WTC11 (cell line): Measurements from ENCODE around the gene ARL5A. TPM values are rescaled to one million over a fixed set of nuclear protein-coding genes. Genes with fewer than 3 reads are reported as not detected.

Experiments
- ATAC-seq: fragments of 200-7000 bp; cut with Tn5 transposase; 2 replicates; pipeline ENCODE4 v1.10.0; 2021; ENCODE audit warnings: mild to moderate bottlenecking, moderate library complexity
- CTCF ChIA-PET: fragments of 300-600 bp; sonication (Branson Sonifier 250); formaldehyde crosslinking; loops from one replicate; lab custom pipeline; 2021; ENCODE audit warnings: antibody characterized with exemption; lab: Charles Lee
- POLR2A ChIA-PET: fragments of 350-600 bp; sonication (Branson Sonifier 250); formaldehyde crosslinking; loops from one replicate; lab custom pipeline; 2021; ENCODE audit warnings: antibody characterized with exemption; lab: Charles Lee
- DNase-seq: peaks from one replicate; pipeline ENCODE4 v3.0.0; 2021; ENCODE audit warnings: low spot score
- H3K27ac Mint-ChIP-seq: 2 replicates; pipeline ENCODE4 v1.8.0; 2021; ENCODE audit warnings: mixed read lengths
- H3K27me3 Mint-ChIP-seq: 2 replicates; pipeline ENCODE4 v1.8.0; 2021; ENCODE audit warnings: low read depth, mild to moderate bottlenecking, moderate library complexity, mixed read lengths
- H3K36me3 Mint-ChIP-seq: 2 replicates; pipeline ENCODE4 v1.8.0; 2021; ENCODE audit warnings: mixed read lengths
- H3K4me1 Mint-ChIP-seq: 2 replicates; pipeline ENCODE4 v1.8.0; 2022; ENCODE audit warnings: mixed read lengths
- H3K4me3 Mint-ChIP-seq: 2 replicates; pipeline ENCODE4 v1.8.0; 2021; ENCODE audit warnings: mild to moderate bottlenecking, moderate library complexity, mixed read lengths
- H3K9me3 Mint-ChIP-seq: 2 replicates; pipeline ENCODE4 v1.8.0; 2021; ENCODE audit warnings: mixed read lengths
- ATF1 ChIP-seq: sonication (generic); formaldehyde crosslinking; IDR thresholded peaks from 2 replicates; pipeline ENCODE4 v1.8.1; 2023; ENCODE audit warnings: mild to moderate bottlenecking, moderate library complexity, missing genetic modification reagents
- ETV6 ChIP-seq: sonication (generic); formaldehyde crosslinking; IDR thresholded peaks from 2 replicates; pipeline ENCODE4 v1.8.1; 2022; ENCODE audit warnings: mild to moderate bottlenecking, missing genetic modification reagents
- FOXK1 ChIP-seq: sonication (generic); formaldehyde crosslinking; IDR thresholded peaks from 2 replicates; pipeline ENCODE4 v1.8.0; 2022; ENCODE audit warnings: mild to moderate bottlenecking, moderate library complexity, missing genetic modification reagents
- MAX ChIP-seq: sonication (generic); formaldehyde crosslinking; IDR thresholded peaks from 2 replicates; pipeline ENCODE4 v1.8.0; 2022; ENCODE audit warnings: mild to moderate bottlenecking, missing genetic modification reagents
- MLX ChIP-seq: sonication (generic); formaldehyde crosslinking; IDR thresholded peaks from 2 replicates; pipeline ENCODE4 v1.8.1; 2023; ENCODE audit warnings: mild to moderate bottlenecking, missing genetic modification reagents, moderate library complexity
- MYBL2 ChIP-seq: sonication (generic); formaldehyde crosslinking; IDR thresholded peaks from 2 replicates; pipeline ENCODE4 v1.8.1; 2023; ENCODE audit warnings: mild to moderate bottlenecking, moderate library complexity, missing genetic modification reagents
- OVOL2 ChIP-seq: fragments of 250-450 bp; sonication (Bioruptor Pico); IDR thresholded peaks from 2 replicates; pipeline ENCODE4 v1.9.0; 2021; ENCODE audit warnings: mild to moderate bottlenecking, borderline replicate concordance
- STAT6 ChIP-seq: sonication (generic); formaldehyde crosslinking; conservative IDR thresholded peaks from 2 replicates; pipeline ENCODE4 v1.8.1; 2023; ENCODE audit warnings: mild to moderate bottlenecking, low read depth, missing genetic modification reagents, moderate library complexity
- ZNF219 ChIP-seq: sonication (generic); formaldehyde crosslinking; IDR thresholded peaks from 2 replicates; pipeline ENCODE4 v1.8.0; 2023; ENCODE audit warnings: missing genetic modification reagents, mild to moderate bottlenecking, borderline replicate concordance
- ZNF263 ChIP-seq: sonication (generic); formaldehyde crosslinking; IDR thresholded peaks from 2 replicates; pipeline ENCODE4 v1.8.1; 2022; ENCODE audit warnings: low read depth, mild to moderate bottlenecking, moderate library complexity, missing genetic modification reagents
- ZNF425 ChIP-seq: fragments of 250-450 bp; sonication (Bioruptor Pico); conservative IDR thresholded peaks from 2 replicates; pipeline ENCODE4 v1.9.0; 2021; ENCODE audit warnings: mild to moderate bottlenecking
- ZNF671 ChIP-seq: fragments of 250-450 bp; sonication (Bioruptor Pico); IDR thresholded peaks from 2 replicates; pipeline ENCODE4 v1.8.0; 2021; ENCODE audit warnings: mild to moderate bottlenecking
- total RNA-seq: library from RNA; stranded (reverse); gene quantifications from 3 replicates; pipeline ENCODE4 v1.2.3, GENCODE V29; 2021
- TF ChIP-seq, protein P1 (sequence below): sonication (generic); formaldehyde crosslinking; IDR thresholded peaks from 2 replicates; pipeline ENCODE4 v1.8.1; 2023; ENCODE audit warnings: mild to moderate bottlenecking, moderate library complexity, missing genetic modification reagents
- TF ChIP-seq, protein P2 (sequence below): sonication (generic); formaldehyde crosslinking; IDR thresholded peaks from 2 replicates; pipeline ENCODE4 v1.8.1; 2022; ENCODE audit warnings: low read depth, mild to moderate bottlenecking, moderate library complexity, missing genetic modification reagents, borderline replicate concordance

Gene ARL5A
- total RNA-seq, 1 experiment from 2014 or later: 82.7 TPM

DNA sequence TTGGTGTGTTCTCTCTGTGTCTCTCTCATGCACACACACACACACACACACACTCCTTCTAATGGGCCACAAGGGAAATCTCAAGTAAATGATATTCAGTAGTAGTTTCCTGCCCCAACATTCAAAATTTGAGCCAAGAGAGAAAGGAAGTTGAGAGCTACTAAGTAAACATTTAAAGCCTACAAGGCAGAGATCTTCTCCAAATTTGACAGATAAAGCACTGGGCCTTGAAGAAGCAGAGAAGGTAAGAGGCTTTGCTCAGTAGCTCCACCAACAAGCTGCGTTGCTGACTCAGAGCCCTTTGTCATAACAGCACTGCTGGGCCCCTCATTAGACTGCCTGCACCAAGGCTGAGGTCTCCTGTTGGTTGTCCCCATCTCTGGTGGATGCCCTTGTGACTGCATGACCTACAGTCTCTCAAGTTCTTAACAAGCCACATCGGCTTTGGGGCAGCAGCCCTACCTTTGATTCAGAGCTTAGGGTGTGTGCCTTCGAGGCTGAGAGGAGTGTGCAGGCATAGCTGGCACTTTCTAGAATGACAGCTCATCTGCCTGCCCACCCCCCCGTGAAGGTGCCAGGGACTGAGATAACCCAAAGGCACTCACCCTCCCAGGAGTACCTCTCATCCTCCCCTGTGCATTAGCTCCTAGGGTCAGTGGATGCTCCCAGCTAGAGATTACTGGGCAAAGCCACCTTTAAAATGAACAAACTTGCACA, 61.6 kb downstream of the ARL5A start:
- Mint-ChIP-seq H3K4me1 (peaks cover 14% of the 10 kb centered on the region), H3K4me3 (no peak overlapping the region), H3K36me3 (no peaks in the 10 kb centered on the region), H3K27me3 (no peaks in the 10 kb centered on the region), H3K27ac (no peak overlapping the region), H3K9me3 (peaks cover 7% of the 10 kb centered on the region)
- DNase-seq (no peak), ATAC-seq (no peak)
- ChIA-PET POLR2A (no interaction called here), CTCF (interaction anchor here (0.9 kb wide), 1 partner anchor 11 kb away, joined by 4 read pairs; no protein-coding TSS in a partner anchor)
- TF ChIP-seq ETV6: no peak
- TF ChIP-seq MYBL2 (CRISPR knock-in tag): no peak
- TF ChIP-seq MLX (CRISPR knock-in tag): no peak

DNA sequence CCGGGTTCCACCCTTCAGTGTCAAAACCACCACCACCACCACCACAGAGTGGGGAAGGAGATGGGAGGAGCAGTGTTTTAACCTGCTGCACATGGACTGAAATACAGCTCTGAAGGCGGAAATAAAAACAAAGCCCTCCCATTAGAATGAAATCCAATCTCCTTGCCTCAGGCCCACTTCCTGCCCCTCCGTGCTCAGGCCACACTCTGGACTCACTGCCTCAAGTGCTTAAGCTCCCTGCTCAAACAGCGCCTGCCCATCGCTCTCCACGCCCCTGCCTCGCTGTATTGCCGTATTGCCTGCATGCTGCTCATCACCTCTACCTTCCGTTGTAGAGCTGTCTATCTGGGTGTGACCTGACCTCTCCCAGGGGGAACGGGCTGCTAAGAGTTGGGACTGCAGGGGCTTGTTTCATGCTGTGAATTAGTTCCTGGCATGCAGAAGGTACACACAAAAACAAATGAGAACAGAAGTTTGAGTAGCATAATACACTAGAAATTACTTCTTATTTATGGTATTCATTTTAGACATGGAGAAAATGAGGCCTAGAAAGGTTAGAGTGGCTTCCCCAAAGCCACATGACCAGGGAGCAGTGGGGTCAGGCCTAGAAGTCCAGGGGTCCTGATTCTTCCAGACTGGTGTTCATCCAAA, 62.3 kb downstream of the ARL5A start:
- POLR2A ChIA-PET: no interaction called here
- Mint-ChIP-seq H3K27ac (no peak overlapping the region), H3K4me3 (no peak overlapping the region)
- CTCF ChIA-PET: no interaction called here
- TF ChIP-seq ATF1 (CRISPR knock-in tag) (no peak), FOXK1 (no peak), STAT6 (CRISPR knock-in tag) (no peak), ZNF671 (CRISPR knock-in tag) (no peak), ZNF263 (CRISPR knock-in tag) (no peak), ZNF219 (CRISPR knock-in tag) (no peak), ZNF425 (CRISPR knock-in tag) (no peak), OVOL2 (CRISPR knock-in tag) (no peak), MAX (CRISPR knock-in tag) (no peak)
- TF ChIP-seq, protein P1, sequence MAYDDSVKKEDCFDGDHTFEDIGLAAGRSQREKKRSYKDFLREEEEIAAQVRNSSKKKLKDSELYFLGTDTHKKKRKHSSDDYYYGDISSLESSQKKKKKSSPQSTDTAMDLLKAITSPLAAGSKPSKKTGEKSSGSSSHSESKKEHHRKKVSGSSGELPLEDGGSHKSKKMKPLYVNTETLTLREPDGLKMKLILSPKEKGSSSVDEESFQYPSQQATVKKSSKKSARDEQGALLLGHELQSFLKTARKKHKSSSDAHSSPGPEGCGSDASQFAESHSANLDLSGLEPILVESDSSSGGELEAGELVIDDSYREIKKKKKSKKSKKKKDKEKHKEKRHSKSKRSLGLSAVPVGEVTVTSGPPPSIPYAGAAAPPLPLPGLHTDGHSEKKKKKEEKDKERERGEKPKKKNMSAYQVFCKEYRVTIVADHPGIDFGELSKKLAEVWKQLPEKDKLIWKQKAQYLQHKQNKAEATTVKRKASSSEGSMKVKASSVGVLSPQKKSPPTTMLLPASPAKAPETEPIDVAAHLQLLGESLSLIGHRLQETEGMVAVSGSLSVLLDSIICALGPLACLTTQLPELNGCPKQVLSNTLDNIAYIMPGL (CRISPR knock-in tag): no peak
- TF ChIP-seq, protein P2, sequence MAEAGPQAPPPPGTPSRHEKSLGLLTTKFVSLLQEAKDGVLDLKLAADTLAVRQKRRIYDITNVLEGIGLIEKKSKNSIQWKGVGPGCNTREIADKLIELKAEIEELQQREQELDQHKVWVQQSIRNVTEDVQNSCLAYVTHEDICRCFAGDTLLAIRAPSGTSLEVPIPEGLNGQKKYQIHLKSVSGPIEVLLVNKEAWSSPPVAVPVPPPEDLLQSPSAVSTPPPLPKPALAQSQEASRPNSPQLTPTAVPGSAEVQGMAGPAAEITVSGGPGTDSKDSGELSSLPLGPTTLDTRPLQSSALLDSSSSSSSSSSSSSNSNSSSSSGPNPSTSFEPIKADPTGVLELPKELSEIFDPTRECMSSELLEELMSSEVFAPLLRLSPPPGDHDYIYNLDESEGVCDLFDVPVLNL (CRISPR knock-in tag): no peak
- TF ChIP-seq, all 79 proteins: peak for 0
- Mint-ChIP-seq H3K36me3 (no peaks in the 10 kb centered on the region), H3K9me3 (peaks cover 7% of the 10 kb centered on the region), H3K27me3 (no peaks in the 10 kb centered on the region), H3K4me1 (peaks cover 14% of the 10 kb centered on the region)
- DNase-seq (no peak), ATAC-seq (peak; percentile 83)
